HepG2 (cell line): ENCODE data around the gene ADAMTS18. TPM values are rescaled to one million over a fixed set of nuclear protein-coding genes. Genes with fewer than 3 reads are reported as not detected.

Experiments
- ATAC-seq: fragments of 200-7000 bp; cut with Tn5 transposase; 3 replicates; pipeline ENCODE4 v1.9.1; 2020; ENCODE audit warnings: mild to moderate bottlenecking, moderate library complexity
- BruUV-seq: library from RNA; stranded (reverse); fragments of 400-500 nt; replicated peaks from 2 replicates; lab custom pipeline; 2021; lab: Mats Ljungman, UMichigan
- CTCF ChIA-PET: fragments of 300-600 bp; formaldehyde crosslinking; extraction: SDS; loops from one replicate; lab custom pipeline; 2021; ENCODE audit warnings: low total read pairs, inconsistent platforms, low intra/inter-chr PET ratio; lab: Yijun Ruan, JAX
- POLR2A ChIA-PET: fragments of 350-600 bp; sonication (Branson Sonifier 250); formaldehyde crosslinking; loops from one replicate; lab custom pipeline; 2020; ENCODE audit warnings: antibody characterized with exemption, inconsistent platforms; lab: Yijun Ruan, JAX
- DNase-seq: peaks from one replicate; pipeline ENCODE4 v3.0.0-alpha.2; 2015; ENCODE audit warnings: low spot score
- FAIRE-seq: peaks from 3 replicates; lab custom pipeline; 2011; peaks lifted over from hg19 to GRCh38; lab: Jason Lieb, UNC
- H2AFZ ChIP-seq: one replicate; pipeline ENCODE4 v1.6.1; 2011; ENCODE audit warnings: low read length, inconsistent platforms
- H3K27ac ChIP-seq: fragments of 300-600 bp; 3 replicates; pipeline ENCODE4 v1.8.0; 2011; ENCODE audit warnings: mixed run types, mild to moderate bottlenecking, mixed read lengths, low read length, inconsistent platforms; ENCODE audit not compliant: insufficient read depth; ENCODE audit errors: extremely low read length
- H3K27me3 ChIP-seq, 2 experiments: fragments of 200-600 bp in 1 of 2; 2 replicates in 1 of 2; 3 replicates in 1 of 2; pipeline versions ENCODE4 v1.6.0 to v1.8.0; 2011; ENCODE audit warnings: low read length in 2 of 2, mild to moderate bottlenecking in 2 of 2, moderate library complexity in 2 of 2, inconsistent platforms in 1 of 2; ENCODE audit not compliant: insufficient read depth in 2 of 2, control insufficient read depth in 1 of 2
- H3K36me3 ChIP-seq, 2 experiments: fragments of 200-600 bp in 1 of 2; replicated peaks in 1 of 2; 2 replicates in 1 of 2; 3 replicates in 1 of 2; pipeline versions ENCODE4 v1.5.1 to v1.8.0; 2011; ENCODE audit warnings: low read length in 2 of 2, inconsistent platforms in 1 of 2; ENCODE audit not compliant: insufficient read depth in 2 of 2, control insufficient read depth in 1 of 2
- H3K4me1 ChIP-seq: 2 replicates; pipeline ENCODE4 v1.5.1; 2012; ENCODE audit warnings: low read length, inconsistent platforms; ENCODE audit not compliant: insufficient read depth
- H3K4me2 ChIP-seq: 2 replicates; pipeline ENCODE4 v1.6.0; 2011; ENCODE audit warnings: low read depth, low read length, inconsistent platforms
- H3K4me3 ChIP-seq, 3 experiments: fragments of 200-600 bp in 1 of 3; sonication (generic), shearing (Covaris generic) in 1 of 3; replicated peaks in 1 of 3; 2 replicates each; pipeline ENCODE4 v1.5.1; 2011 to 2016; ENCODE audit warnings: low read length in 3 of 3, inconsistent platforms in 2 of 3, low read depth in 2 of 3, mild to moderate bottlenecking in 2 of 3, control low read depth in 1 of 3, mixed read lengths in 1 of 3; ENCODE audit not compliant: insufficient read depth in 1 of 3
- H3K79me2 ChIP-seq: one replicate; pipeline ENCODE4 v1.6.1; 2011; ENCODE audit warnings: low read length, inconsistent platforms; ENCODE audit not compliant: insufficient read depth
- H3K9ac ChIP-seq: 2 replicates; pipeline ENCODE4 v1.6.0; 2011; ENCODE audit warnings: mild to moderate bottlenecking, low read depth, low read length, inconsistent platforms; ENCODE audit not compliant: insufficient read depth
- H3K9me3 ChIP-seq: 2 replicates; pipeline ENCODE4 v1.5.1; 2012; ENCODE audit warnings: mild to moderate bottlenecking, low read length
- H4K20me1 ChIP-seq: 2 replicates; pipeline ENCODE4 v1.6.0; 2011; ENCODE audit warnings: inconsistent platforms, mild to moderate bottlenecking, low read length, moderate library complexity; ENCODE audit not compliant: insufficient read depth
- ARNT ChIP-seq: fragments of 450-650 bp; IDR thresholded peaks from 2 replicates; pipeline ENCODE4 v1.6.1; 2017
- CERS6 ChIP-seq: sonication (generic); formaldehyde crosslinking; IDR thresholded peaks from 2 replicates; pipeline ENCODE4 v1.5.0; 2020; ENCODE audit warnings: missing genetic modification reagents
- FIP1L1 ChIP-seq: fragments of 200-400 bp; formaldehyde crosslinking; IDR thresholded peaks from 2 replicates; pipeline ENCODE4 v1.6.1; 2018; ENCODE audit warnings: low read depth, mild to moderate bottlenecking, low read length, moderate library complexity, borderline replicate concordance; ENCODE audit not compliant: insufficient read depth
- MEF2D ChIP-seq: sonication (generic); formaldehyde crosslinking; IDR thresholded peaks from 2 replicates; pipeline ENCODE4 v1.5.1; 2020; ENCODE audit warnings: mild to moderate bottlenecking, missing genetic modification reagents
- POLR2AphosphoS5 ChIP-seq: IDR thresholded peaks from 2 replicates; pipeline ENCODE4 v1.6.1; 2012; ENCODE audit warnings: low read depth, low read length
- RFXANK ChIP-seq: IDR thresholded peaks from 2 replicates; pipeline ENCODE4 v1.6.1; 2016
- SETDB1 ChIP-seq: sonication (generic); formaldehyde crosslinking; IDR thresholded peaks from 2 replicates; pipeline ENCODE4 v1.5.1; 2020; ENCODE audit warnings: missing genetic modification reagents, mild to moderate bottlenecking, borderline replicate concordance
- SNAI1 ChIP-seq: sonication (generic); formaldehyde crosslinking; IDR thresholded peaks from 2 replicates; pipeline ENCODE4 v1.5.0; 2020; ENCODE audit warnings: mild to moderate bottlenecking, missing genetic modification reagents, borderline replicate concordance
- ZKSCAN8 ChIP-seq: IDR thresholded peaks from 2 replicates; pipeline ENCODE4 v1.6.1; 2016; ENCODE audit warnings: borderline replicate concordance, missing genetic modification reagents, missing compliant biosample characterization
- ZNF274 ChIP-seq: sonication (generic); formaldehyde crosslinking; IDR thresholded peaks from 2 replicates; pipeline ENCODE4 v1.5.1; 2020; ENCODE audit warnings: mild to moderate bottlenecking, missing genetic modification reagents
- ZNF282 ChIP-seq: fragments of 450-650 bp; IDR thresholded peaks from 2 replicates; pipeline ENCODE4 v1.6.1; 2018; ENCODE audit not compliant: partially characterized antibody
- ZNF292 ChIP-seq: sonication (generic); formaldehyde crosslinking; IDR thresholded peaks from 2 replicates; pipeline ENCODE4 v1.8.1; 2022; ENCODE audit warnings: mild to moderate bottlenecking, low read depth, missing genetic modification reagents, borderline replicate concordance
- ZNF530 ChIP-seq: sonication (generic); formaldehyde crosslinking; IDR thresholded peaks from 2 replicates; pipeline ENCODE4 v1.5.0; 2020; ENCODE audit warnings: low read depth, mild to moderate bottlenecking, missing genetic modification reagents
- ZNF746 ChIP-seq: sonication (generic); formaldehyde crosslinking; IDR thresholded peaks from 2 replicates; pipeline ENCODE4 v1.8.0; 2022; ENCODE audit warnings: mild to moderate bottlenecking, missing genetic modification reagents
- ZSCAN30 ChIP-seq: sonication (generic); formaldehyde crosslinking; IDR thresholded peaks from 2 replicates; pipeline ENCODE4 v1.5.0; 2020; ENCODE audit warnings: mild to moderate bottlenecking, missing genetic modification reagents
- ZSCAN31 ChIP-seq: sonication (generic); formaldehyde crosslinking; IDR thresholded peaks from 2 replicates; pipeline ENCODE4 v1.5.0; 2020; ENCODE audit warnings: low read depth, mild to moderate bottlenecking, missing genetic modification reagents
- WGBS: methylation state at CpG from one replicate; pipeline ENCODE4 v1.1.6; 2017; ENCODE audit warnings: low lambda C conversion rate; 5-methylcytosine and 5-hydroxymethylcytosine counted together
- in situ Hi-C: cut with HindIII; loops from 2 replicates; pipeline ENCODE4 v1.10.0; 2017; ENCODE audit warnings: low pct_unique_long_range_greater_than_20kb; ENCODE audit not compliant: extremely low pct_ligation_motif_present
- intact Hi-C: fragments of 100-400 bp; cut with micrococcal nuclease; formaldehyde crosslinking; loops from one replicate; pipeline ENCODE4 v1.10.0; 2022; ENCODE audit not compliant: unreplicated experiment
- polyA plus RNA-seq, 8 experiments: library from polyadenylated mRNA; depleted of rRNA in 3 of 8; stranded (reverse) in 7 of 8; unstranded in 1 of 8; fragments of >200 nt; fragmentation: Illumina TruSeq in 4 of 8; extraction: Trizol in 4 of 8; gene quantifications; 2 replicates each; pipeline versions ENCODE4 v1.2.1 to v1.2.3, GENCODE V29; 2011 to 2016; ENCODE audit warnings: low read depth in 4 of 8, missing spikeins in 1 of 8, mixed read lengths in 1 of 8; ENCODE audit not compliant: insufficient read depth in 1 of 8
- total RNA-seq, 5 experiments: library from RNA; depleted of rRNA; stranded (reverse); fragments of >200 nt; fragmentation: Illumina TruSeq; extraction: Trizol; gene quantifications; 2 replicates each; pipeline ENCODE4 v1.2.3, GENCODE V29; 2016; ENCODE audit warnings: low read depth in 1 of 5

The ADAMTS18 gene
- total and polyA plus RNA-seq, 2 of the 13 experiments (the other 11 are each of a cell fraction or from before 2014, with no cell fraction given), result 0.01 TPM; not detected in 1

- Histone ChIP-seq H3K36me3 (no peaks in the 10 kb centered on the region), H3K9me3 (no peaks in the 10 kb centered on the region), H3K9ac (no peak overlapping the region), H3K4me3 (no peak overlapping the region), H3K27me3 (peaks cover 2 to 4% of the 10 kb centered on the region in 2 experiments; a peak in 2 of 5 replicates), H3K27ac (no peak overlapping the region), H4K20me1 (no peaks in the 10 kb centered on the region), H3K4me1 (no peaks in the 10 kb centered on the region), H2AFZ (no peak overlapping the region), H3K4me2 (no peak overlapping the region), H3K79me2 (no peaks in the 10 kb centered on the region)
- ATAC-seq (no peak), FAIRE-seq (no peak), DNase-seq (no peak)
- intact Hi-C loops (no loop called here), in situ Hi-C loops (no loop called here)
- TF ChIP-seq ZSCAN30 (no peak), ZNF746 (no peak), ZSCAN31 (no peak), MEF2D (CRISPR knock-in tag) (no peak), SNAI1 (CRISPR knock-in tag) (no peak), ZNF282 (no peak), ZKSCAN8 (CRISPR knock-in tag) (no peak), ZNF530 (CRISPR knock-in tag) (no peak), FIP1L1 (no peak), CERS6 (CRISPR knock-in tag) (no peak), ARNT (no peak), ZNF292 (CRISPR knock-in tag) (no peak), RFXANK (CRISPR knock-in tag) (no peak), POLR2AphosphoS5 (no peak), ZNF274 (CRISPR knock-in tag) (no peak), SETDB1 (CRISPR knock-in tag) (no peak)
- WGBS, result 2% methylated on average over 4 of the region's 4 CpGs
- no TSS peak for BruUV-seq
- POLR2A ChIA-PET, result no interaction called here
- CTCF ChIA-PET, result no interaction called here
Measured at GRCh38 chr16:77250400-77250799, 184.4 kb downstream of the ADAMTS18 start.
